ENCODE data around the gene NTF3. TPM values are rescaled to one million over a fixed set of nuclear protein-coding genes. Genes with fewer than 3 reads are reported as not detected.

The NTF3 gene
- total RNA-seq, 3 donors from 2014 or later = 0.88 to 1.3 TPM; not detected in 1

- H3K27ac ChIP-seq = no peak overlapping the region
- H3K9me3 ChIP-seq = no peaks in the 10 kb centered on the region
- intact Hi-C loops (cut with DNase I; ENCODE audit: low total_unique reads) = no loop called here
- no peak overlapping the region for H3K4me3 ChIP-seq
- no peaks in the 10 kb centered on the region for H3K4me1 ChIP-seq
- DNase-seq (ENCODE audit: low spot score in 2 of 2) = no peak
- no peaks in the 10 kb centered on the region for H3K36me3 ChIP-seq
- TF ChIP-seq POLR2A (IDR thresholded peaks at IDR 0.05) = no peak
- TF ChIP-seq CTCF (IDR thresholded peaks at IDR 0.05) = no peak
- TF ChIP-seq POLR2AphosphoS5 (IDR thresholded peaks at IDR 0.05) = no peak
- H3K27me3 ChIP-seq = no peaks in the 10 kb centered on the region
Measured at GRCh38 chr12:5513406-5513805, 81.5 kb downstream of the NTF3 start.

- TF ChIP-seq POLR2A (IDR thresholded peaks at IDR 0.05) (no peak), CTCF (IDR thresholded peaks at IDR 0.05) (no peak), POLR2AphosphoS5 (IDR thresholded peaks at IDR 0.05) (no peak)
- DNase-seq (ENCODE audit: low spot score in 2 of 2) = no peak
- Histone ChIP-seq H3K9me3 (no peaks in the 10 kb centered on the region), H3K4me3 (no peak overlapping the region), H3K27me3 (no peaks in the 10 kb centered on the region), H3K36me3 (no peaks in the 10 kb centered on the region), H3K4me1 (no peaks in the 10 kb centered on the region), H3K27ac (no peak overlapping the region)
- intact Hi-C loops (cut with DNase I; ENCODE audit: low total_unique reads) = no loop called here
Measured at GRCh38 chr12:5514016-5514415, 82.1 kb downstream of the NTF3 start.

- H3K27ac ChIP-seq = no peak overlapping the region
- no peaks in the 10 kb centered on the region for H3K36me3 ChIP-seq
- no peak for TF ChIP-seq CTCF (IDR thresholded peaks at IDR 0.05)
- no peak for TF ChIP-seq POLR2AphosphoS5 (IDR thresholded peaks at IDR 0.05)
- no peak for TF ChIP-seq POLR2A (IDR thresholded peaks at IDR 0.05)
- no peaks in the 10 kb centered on the region for H3K4me1 ChIP-seq
- no peak overlapping the region for H3K4me3 ChIP-seq
- H3K27me3 ChIP-seq = no peaks in the 10 kb centered on the region
- no peak for DNase-seq (ENCODE audit: low spot score in 2 of 2)
- no peaks in the 10 kb centered on the region for H3K9me3 ChIP-seq
- intact Hi-C loops (cut with DNase I; ENCODE audit: low total_unique reads) = no loop called here
Measured at GRCh38 chr12:5514545-5514944, 82.6 kb downstream of the NTF3 start.

DNA sequence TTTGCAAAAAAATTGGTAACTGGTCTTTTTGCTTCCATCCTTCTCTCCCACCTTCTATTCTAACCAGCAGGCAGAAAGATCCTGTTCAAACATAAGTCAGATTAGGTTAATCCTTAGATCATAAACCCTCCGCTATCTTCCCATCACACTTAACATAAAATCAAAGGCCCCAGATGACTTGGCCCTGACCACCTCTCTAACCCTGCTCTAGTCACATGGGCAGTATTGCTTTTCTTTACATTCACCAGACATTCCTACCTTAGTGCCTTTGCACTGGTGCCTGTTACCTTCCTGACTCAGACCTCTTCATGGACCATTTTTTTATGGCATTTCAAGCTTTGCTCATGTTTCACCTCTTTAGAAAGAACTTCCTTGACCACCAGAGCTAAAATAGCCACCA, 83.5 kb downstream of the NTF3 start:
- Histone ChIP-seq H3K36me3 (no peaks in the 10 kb centered on the region), H3K4me1 (no peaks in the 10 kb centered on the region), H3K9me3 (no peaks in the 10 kb centered on the region), H3K27me3 (no peaks in the 10 kb centered on the region), H3K4me3 (no peak overlapping the region), H3K27ac (no peak overlapping the region)
- TF ChIP-seq CTCF (IDR thresholded peaks at IDR 0.05) (no peak), POLR2A (IDR thresholded peaks at IDR 0.05) (no peak), POLR2AphosphoS5 (IDR thresholded peaks at IDR 0.05) (no peak)
- DNase-seq (ENCODE audit: low spot score in 2 of 2) = no peak
- intact Hi-C loops (cut with DNase I; ENCODE audit: low total_unique reads) = no loop called here

GRCh38 chr12:5516371-5517241, 84.7 kb downstream of the NTF3 start:
- intact Hi-C loops (cut with DNase I; ENCODE audit: low total_unique reads) = no loop called here

More at GRCh38 chr12:5516371-5517241, 84.7 kb downstream of the NTF3 start:
- DNase-seq (ENCODE audit: low spot score in 2 of 2) = no peak
- Histone ChIP-seq H3K4me1 (no peaks in the 10 kb centered on the region), H3K27me3 (no peaks in the 10 kb centered on the region), H3K27ac (no peak overlapping the region), H3K4me3 (no peak overlapping the region), H3K36me3 (no peaks in the 10 kb centered on the region), H3K9me3 (no peaks in the 10 kb centered on the region)
- TF ChIP-seq CTCF (IDR thresholded peaks at IDR 0.05) = no peak
